ENCODE data around the gene CCDC124.

The CCDC124 gene

GRCh38 chr19:17974551-17974950 is 41.7 kb downstream of the CCDC124 start:
- H2AFZ ChIP-seq (ENCODE audit: low read depth, low read length, severe bottlenecking), result no peak overlapping the region

DNA sequence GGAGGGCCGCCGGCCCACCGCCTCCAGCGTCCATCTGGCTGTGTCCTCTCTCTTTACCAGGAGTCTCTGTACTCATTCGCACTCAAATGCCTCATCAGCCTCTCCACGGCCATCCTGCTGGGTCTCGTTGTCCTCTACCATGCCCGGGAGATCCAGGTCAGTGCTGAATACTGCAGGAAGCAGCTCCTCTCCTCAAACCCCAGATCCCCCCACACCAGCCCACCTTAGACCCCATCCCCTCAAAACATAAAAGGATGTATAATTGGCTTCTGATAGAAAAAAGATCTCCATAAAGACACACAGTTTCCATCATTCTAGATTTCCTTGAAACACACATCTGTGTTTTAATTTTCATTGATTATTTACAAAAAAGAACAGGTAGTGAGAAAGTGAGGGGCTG is 42.2 kb downstream of the CCDC124 start:
- no peak overlapping the region for H2AFZ ChIP-seq (ENCODE audit: low read depth, low read length, severe bottlenecking)
- no peaks in the 10 kb centered on the region for H3K9me2 ChIP-seq (replicated peaks; ENCODE audit: insufficient read depth, low read length)
- no peaks in the 10 kb centered on the region for H4K20me1 ChIP-seq (ENCODE audit: low read depth, low read length)
- TF ChIP-seq, protein P1, sequence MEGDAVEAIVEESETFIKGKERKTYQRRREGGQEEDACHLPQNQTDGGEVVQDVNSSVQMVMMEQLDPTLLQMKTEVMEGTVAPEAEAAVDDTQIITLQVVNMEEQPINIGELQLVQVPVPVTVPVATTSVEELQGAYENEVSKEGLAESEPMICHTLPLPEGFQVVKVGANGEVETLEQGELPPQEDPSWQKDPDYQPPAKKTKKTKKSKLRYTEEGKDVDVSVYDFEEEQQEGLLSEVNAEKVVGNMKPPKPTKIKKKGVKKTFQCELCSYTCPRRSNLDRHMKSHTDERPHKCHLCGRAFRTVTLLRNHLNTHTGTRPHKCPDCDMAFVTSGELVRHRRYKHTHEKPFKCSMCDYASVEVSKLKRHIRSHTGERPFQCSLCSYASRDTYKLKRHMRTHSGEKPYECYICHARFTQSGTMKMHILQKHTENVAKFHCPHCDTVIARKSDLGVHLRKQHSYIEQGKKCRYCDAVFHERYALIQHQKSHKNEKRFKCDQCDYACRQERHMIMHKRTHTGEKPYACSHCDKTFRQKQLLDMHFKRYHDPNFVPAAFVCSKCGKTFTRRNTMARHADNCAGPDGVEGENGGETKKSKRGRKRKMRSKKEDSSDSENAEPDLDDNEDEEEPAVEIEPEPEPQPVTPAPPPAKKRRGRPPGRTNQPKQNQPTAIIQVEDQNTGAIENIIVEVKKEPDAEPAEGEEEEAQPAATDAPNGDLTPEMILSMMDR (IDR thresholded peaks at IDR 0.05; ENCODE audit: insufficient read depth, low read length, poor library complexity, severe bottlenecking), result no peak
- no peak for TF ChIP-seq EZH2phosphoT487 (conservative IDR thresholded peaks at IDR 0.05; ENCODE audit: low read length)
- no peaks in the 10 kb centered on the region for H3K9me3 ChIP-seq (ENCODE audit: insufficient read depth, low read length)
- H3K36me3 ChIP-seq (ENCODE audit: low read length), result no peaks in the 10 kb centered on the region
- no peak overlapping the region for H3K4me3 ChIP-seq (ENCODE audit: insufficient read depth, low read length, poor library complexity, severe bottlenecking)
- no peak overlapping the region for H3K27ac ChIP-seq (ENCODE audit: low read depth, low read length)
- peaks cover 5% of the 10 kb centered on the region for H3F3A ChIP-seq (ENCODE audit: insufficient read depth)
- no peak overlapping the region for H3K9ac ChIP-seq (ENCODE audit: low read length)
- no peak overlapping the region for H3K4me2 ChIP-seq (ENCODE audit: low read depth, low read length, poor library complexity, severe bottlenecking)
- no peaks in the 10 kb centered on the region for H3K27me3 ChIP-seq (ENCODE audit: low read length)
- H3K79me2 ChIP-seq (ENCODE audit: insufficient read depth, low read length), result no peaks in the 10 kb centered on the region

More at GRCh38 chr19:17974551-17974950, 41.7 kb downstream of the CCDC124 start:
- no peaks in the 10 kb centered on the region for H3K27me3 ChIP-seq (ENCODE audit: low read length)
- no peaks in the 10 kb centered on the region for H4K20me1 ChIP-seq (ENCODE audit: low read depth, low read length)
- peaks cover 2% of the 10 kb centered on the region for H3F3A ChIP-seq (ENCODE audit: insufficient read depth)
- TF ChIP-seq EZH2phosphoT487 (conservative IDR thresholded peaks at IDR 0.05; ENCODE audit: low read length), result no peak
- H3K9ac ChIP-seq (ENCODE audit: low read length), result no peak overlapping the region
- H3K4me3 ChIP-seq (ENCODE audit: insufficient read depth, low read length, poor library complexity, severe bottlenecking), result no peak overlapping the region
- H3K27ac ChIP-seq (ENCODE audit: low read depth, low read length), result no peak overlapping the region
- H3K9me3 ChIP-seq (ENCODE audit: insufficient read depth, low read length), result no peaks in the 10 kb centered on the region
- H3K4me2 ChIP-seq (ENCODE audit: low read depth, low read length, poor library complexity, severe bottlenecking), result no peak overlapping the region
- no peaks in the 10 kb centered on the region for H3K36me3 ChIP-seq (ENCODE audit: low read length)
- no peaks in the 10 kb centered on the region for H3K9me2 ChIP-seq (replicated peaks; ENCODE audit: insufficient read depth, low read length)
- no peaks in the 10 kb centered on the region for H3K79me2 ChIP-seq (ENCODE audit: insufficient read depth, low read length)

DNA sequence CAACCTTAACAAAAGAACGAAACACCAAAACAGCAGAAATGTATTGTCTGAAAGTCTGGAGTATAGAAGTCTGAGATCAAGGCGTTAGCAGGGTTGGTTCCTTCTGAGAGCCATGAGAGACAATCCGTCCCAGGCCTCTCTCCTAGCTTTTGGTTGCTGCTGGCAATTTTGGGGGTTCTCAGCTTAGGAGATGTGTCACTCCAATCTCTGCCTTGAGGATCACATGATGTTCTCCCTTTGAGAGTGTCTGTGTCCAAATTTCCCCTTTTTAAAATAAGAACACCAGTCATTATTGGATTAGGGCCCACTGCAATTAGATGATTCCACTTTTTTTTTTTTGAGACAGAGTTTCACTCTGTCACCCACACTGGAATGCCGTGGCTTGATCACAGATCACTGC is 44.2 kb downstream of the CCDC124 start:
- Histone ChIP-seq H4K20me1 (ENCODE audit: low read depth, low read length) (no peaks in the 10 kb centered on the region), H3K9ac (ENCODE audit: low read length) (no peak overlapping the region), H3K27me3 (ENCODE audit: low read length) (no peaks in the 10 kb centered on the region), H3K9me2 (replicated peaks; ENCODE audit: insufficient read depth, low read length) (no peaks in the 10 kb centered on the region), H3K79me2 (ENCODE audit: insufficient read depth, low read length) (no peaks in the 10 kb centered on the region), H2AFZ (ENCODE audit: low read depth, low read length, severe bottlenecking) (no peak overlapping the region), H3K4me2 (ENCODE audit: low read depth, low read length, poor library complexity, severe bottlenecking) (no peak overlapping the region), H3K4me3 (ENCODE audit: insufficient read depth, low read length, poor library complexity, severe bottlenecking) (no peak overlapping the region), H3K36me3 (ENCODE audit: low read length) (no peaks in the 10 kb centered on the region), H3F3A (ENCODE audit: insufficient read depth) (peaks cover 5% of the 10 kb centered on the region), H3K27ac (ENCODE audit: low read depth, low read length) (no peak overlapping the region), H3K9me3 (ENCODE audit: insufficient read depth, low read length) (no peaks in the 10 kb centered on the region)
- TF ChIP-seq, protein P1 (IDR thresholded peaks at IDR 0.05; ENCODE audit: insufficient read depth, low read length, poor library complexity, severe bottlenecking), result no peak
- TF ChIP-seq EZH2phosphoT487 (conservative IDR thresholded peaks at IDR 0.05; ENCODE audit: low read length), result no peak

DNA sequence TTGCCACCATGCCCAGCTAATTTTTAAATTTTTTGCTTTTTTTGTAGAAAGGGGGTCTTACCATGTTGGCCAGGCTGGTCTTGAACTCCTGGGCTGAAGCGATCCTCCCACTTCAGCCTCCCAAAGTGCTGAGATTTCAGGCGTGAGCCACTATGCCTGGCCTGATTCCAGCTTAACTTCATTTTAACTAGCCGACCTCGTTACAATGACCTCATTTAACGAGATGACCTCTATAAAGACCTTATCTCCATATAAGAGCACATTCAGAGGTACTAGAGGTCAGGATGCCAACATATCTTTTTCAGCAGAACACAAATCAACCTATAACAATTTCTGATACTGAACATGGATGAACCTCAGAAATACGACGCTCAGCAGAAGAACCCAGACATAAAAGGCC is 44.7 kb downstream of the CCDC124 start:
- no peak for TF ChIP-seq EZH2phosphoT487 (conservative IDR thresholded peaks at IDR 0.05; ENCODE audit: low read length)
- TF ChIP-seq, protein P1 (IDR thresholded peaks at IDR 0.05; ENCODE audit: insufficient read depth, low read length, poor library complexity, severe bottlenecking), result no peak
- Histone ChIP-seq H3K27me3 (ENCODE audit: low read length) (no peaks in the 10 kb centered on the region), H3K9me2 (replicated peaks; ENCODE audit: insufficient read depth, low read length) (no peaks in the 10 kb centered on the region), H3K9me3 (ENCODE audit: insufficient read depth, low read length) (no peaks in the 10 kb centered on the region), H3F3A (ENCODE audit: insufficient read depth) (peaks cover 5% of the 10 kb centered on the region), H2AFZ (ENCODE audit: low read depth, low read length, severe bottlenecking) (no peak overlapping the region), H4K20me1 (ENCODE audit: low read depth, low read length) (no peaks in the 10 kb centered on the region), H3K27ac (ENCODE audit: low read depth, low read length) (no peak overlapping the region), H3K9ac (ENCODE audit: low read length) (no peak overlapping the region), H3K79me2 (ENCODE audit: insufficient read depth, low read length) (no peaks in the 10 kb centered on the region), H3K4me2 (ENCODE audit: low read depth, low read length, poor library complexity, severe bottlenecking) (no peak overlapping the region), H3K36me3 (ENCODE audit: low read length) (no peaks in the 10 kb centered on the region), H3K4me3 (ENCODE audit: insufficient read depth, low read length, poor library complexity, severe bottlenecking) (no peak overlapping the region)
